ENCODE measurements around the gene SURF6.
"Not testable (repeated sequence)": the region's sequence is repeated elsewhere in the genome, so short reads cannot be mapped to it uniquely, and the experiment has no call there.

SURF6 gene

GRCh38 chr9:133322701-133323100 lies 13.3 kb downstream of the SURF6 start:
- DNase-seq = no peak

DNA sequence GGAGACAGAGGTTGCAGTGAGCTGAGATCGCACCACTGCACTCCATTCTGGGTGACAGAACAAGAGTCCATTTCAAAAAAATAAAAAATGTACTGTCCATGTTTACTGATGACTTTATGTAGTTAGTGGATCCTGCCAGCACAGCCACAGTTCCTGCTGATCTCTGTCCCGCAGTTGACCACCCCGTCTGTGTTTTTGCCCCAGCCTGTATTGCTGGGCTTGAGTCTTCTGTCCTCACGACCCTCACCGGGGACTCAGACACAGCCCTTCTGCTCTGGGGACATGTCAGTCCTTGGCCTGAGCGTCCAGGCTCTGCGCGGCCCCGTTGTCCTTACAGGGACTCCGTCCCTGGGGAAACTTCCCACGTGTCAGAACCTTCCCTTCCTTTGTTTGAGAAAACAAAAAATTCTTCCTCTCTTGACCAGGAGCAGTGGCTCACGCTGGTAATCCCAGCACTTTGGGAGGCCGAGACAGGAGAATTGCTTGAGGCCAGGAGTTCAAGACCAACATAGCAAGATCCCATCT lies 14.5 kb downstream of the SURF6 start:
- DNase-seq = no peak

DNA sequence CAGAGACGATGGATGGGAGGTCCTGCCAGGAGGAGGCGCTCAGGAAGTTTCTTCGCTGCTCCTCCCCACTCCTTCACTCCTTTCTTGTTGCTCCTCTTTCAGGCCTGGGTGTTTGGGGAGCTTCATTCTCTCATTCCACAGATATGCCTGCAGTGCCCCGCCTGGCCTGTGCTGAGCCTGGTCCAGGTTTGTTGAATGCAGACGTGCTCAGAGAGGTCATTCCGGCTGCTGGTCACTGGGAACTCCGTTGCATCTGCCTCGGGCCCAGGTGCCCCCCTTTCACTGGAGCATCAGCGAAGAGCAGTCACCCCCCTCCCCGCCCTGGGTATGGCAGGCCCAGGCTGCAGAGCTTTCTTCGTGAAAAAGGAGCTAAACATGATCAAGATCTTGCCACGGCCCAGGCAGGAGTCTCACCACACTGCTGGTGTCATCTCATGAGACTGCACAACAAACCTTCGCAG lies 15.5 kb downstream of the SURF6 start:
- no peak for DNase-seq

GRCh38 chr9:133317551-133317950 lies 18.4 kb downstream of the SURF6 start:
- not testable (repeated sequence) for DNase-seq

- no peak for DNase-seq
These were observed 20.0 kb downstream of the SURF6 start for GRCh38 chr9:133315997-133316396.

DNA sequence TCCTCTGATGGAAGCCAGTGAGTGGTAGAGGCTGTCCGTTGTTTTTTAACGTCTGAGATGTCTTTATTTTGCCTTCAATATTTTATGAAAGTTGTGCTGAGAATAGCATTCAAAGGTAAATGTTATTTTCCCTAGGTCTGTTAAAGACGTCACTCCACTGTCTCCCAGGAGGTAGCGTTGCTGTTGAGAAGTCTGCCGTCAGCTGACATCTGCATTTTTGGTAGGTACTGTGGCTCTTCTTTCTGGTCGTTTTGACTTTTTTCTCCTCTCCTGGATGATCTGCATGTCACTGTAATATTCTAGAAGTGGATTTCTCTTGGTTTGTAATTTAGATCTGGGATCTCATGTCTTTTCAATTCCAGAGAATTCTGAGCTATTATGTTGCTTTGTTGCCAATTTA lies 26.4 kb downstream of the SURF6 start:
- DNase-seq = no peak

GRCh38 chr9:133307301-133307700 lies 28.7 kb downstream of the SURF6 start:
- DNase-seq = no peak

DNA sequence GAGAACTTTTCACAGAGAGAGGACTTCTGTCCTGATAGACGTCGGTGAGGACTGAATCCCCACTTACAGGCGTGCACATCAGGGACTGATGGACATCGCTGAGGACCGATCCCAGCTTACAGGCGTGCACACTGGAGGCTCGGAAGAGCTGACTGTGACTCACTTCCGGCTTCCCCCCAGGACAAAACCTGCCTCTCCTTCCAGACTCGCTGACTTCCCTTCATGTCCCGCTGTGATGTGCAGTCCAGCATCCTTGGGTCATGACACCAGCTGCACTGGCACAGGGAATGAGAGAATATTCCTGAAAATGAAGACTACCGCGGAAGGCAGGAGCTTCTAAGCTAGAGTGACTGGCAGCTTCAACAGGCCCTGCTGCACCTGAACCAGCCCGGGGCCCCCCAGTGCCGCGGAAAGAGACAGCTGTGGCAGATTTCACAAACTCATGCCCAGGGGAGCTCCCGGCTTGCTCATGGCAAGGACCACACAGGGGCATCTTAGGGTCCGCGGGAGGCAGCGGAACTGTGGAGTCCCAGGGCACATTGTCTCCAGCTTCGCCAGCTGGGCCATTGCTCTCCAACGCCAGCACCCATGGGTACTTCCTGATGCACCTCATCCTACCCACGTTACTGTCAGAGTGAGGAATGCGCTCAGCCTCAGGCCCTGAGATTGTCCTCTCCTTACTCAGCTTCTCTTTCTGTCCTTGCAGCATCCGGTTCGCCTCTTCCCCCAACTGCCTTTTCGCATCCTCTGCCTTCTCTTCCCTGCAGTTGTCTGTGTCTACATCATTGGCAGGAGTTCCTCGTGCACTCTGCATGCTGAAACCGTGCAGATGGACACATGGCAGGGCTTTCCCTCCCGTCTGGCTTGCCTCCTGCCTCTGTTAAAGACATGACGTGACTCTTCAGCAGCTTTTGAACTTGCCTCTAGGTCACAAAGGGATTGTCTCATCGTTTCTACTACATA lies 29.5 kb downstream of the SURF6 start:
- DNase-seq = no peak

DNA sequence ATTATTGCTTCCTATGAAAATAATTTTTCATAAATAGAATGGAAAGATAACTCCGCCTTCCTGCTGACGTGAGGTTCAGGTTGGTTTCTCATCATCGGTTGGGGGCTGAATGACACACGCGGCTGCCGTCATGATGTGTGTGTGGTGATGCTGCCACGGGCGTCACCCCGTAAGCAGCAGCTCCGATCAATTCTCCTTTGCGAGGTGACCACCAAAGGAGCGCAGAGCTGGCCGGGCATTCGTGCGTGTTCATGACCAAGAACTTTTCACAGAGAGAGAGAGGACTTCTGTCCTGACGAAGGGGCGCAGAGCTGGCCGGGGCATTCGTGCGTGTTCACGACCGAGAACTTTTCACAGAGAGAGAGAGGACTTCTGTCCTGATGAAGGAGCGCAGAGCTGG lies 30.3 kb downstream of the SURF6 start:
- no peak for DNase-seq

GRCh38 chr9:133304477-133305377 lies 31.3 kb downstream of the SURF6 start:
- no peak for DNase-seq

GRCh38 chr9:133304158-133304470 lies 31.9 kb downstream of the SURF6 start:
- DNase-seq = no peak

DNA sequence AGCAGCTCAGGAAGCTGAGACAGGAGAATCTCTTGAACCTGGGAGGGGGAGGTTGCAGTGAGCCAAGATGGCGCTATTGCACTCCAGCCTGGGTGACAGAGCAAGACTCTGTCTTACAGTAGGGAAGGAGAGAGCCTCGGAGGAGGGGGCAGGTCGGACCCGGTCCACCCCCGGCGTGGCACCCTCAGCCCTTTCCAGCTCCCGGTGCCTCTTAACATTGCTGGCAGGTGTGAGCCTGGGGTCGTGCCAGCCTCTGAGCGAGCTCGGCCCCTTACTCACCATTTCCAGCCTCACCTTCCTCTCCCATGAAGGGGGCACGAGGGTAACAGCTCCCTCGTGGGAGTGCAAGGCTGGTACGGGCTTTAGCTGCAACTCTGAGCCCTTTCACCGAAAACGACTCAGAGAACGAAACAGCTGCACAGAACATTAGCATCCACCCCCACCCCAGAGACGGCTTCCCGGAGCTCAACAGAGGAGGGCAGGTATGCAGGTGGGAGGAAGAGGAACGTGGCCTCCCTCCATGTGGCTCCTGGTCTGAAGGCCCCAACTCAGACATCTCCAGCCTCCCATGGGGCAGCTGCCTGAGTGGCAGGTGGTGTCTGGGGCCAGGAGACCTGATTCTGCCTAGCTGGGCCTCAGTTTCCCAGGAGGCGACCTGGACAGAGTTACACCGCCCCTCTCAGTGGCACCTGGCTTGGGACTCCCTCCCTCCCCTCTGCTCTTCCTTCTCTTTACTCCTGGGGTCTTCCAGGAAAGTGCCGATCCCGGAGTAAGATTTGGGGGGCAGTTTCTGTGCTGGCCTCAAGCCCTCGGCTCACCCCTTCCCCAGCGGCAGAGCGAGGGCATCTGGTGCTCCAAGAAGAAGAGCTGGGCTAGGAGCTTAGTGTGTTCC lies 32.5 kb downstream of the SURF6 start:
- DNase-seq = no peak

GRCh38 chr9:133301253-133302230 lies 34.4 kb downstream of the SURF6 start:
- no peak for DNase-seq

GRCh38 chr9:133299996-133300395 lies 36.0 kb downstream of the SURF6 start:
- DNase-seq = not testable (repeated sequence)

DNA sequence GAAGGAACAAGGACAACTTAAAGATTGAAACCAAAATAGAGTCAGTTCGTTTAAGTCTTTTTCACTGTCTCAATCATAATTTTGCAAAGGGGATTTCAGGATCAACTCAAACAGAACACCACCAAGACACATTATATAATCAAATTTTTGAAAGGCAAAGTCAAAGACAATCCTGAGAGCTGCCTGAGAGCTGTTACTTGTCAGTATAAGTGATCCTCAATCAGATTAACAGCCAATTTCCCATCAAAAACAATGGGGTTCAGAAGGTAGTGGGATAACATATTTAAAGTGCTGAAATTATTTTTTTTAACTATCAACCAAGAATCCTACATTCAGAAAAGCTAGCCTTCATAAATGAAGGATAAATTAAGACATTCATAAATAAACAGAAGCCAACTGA lies 41.7 kb downstream of the SURF6 start:
- no peak for DNase-seq

- DNase-seq = no peak
These were observed 45.2 kb downstream of the SURF6 start for GRCh38 chr9:133290751-133291302.

GRCh38 chr9:133286523-133286922 lies 49.5 kb downstream of the SURF6 start:
- no peak for DNase-seq

- DNase-seq = no peak
These were observed 50.7 kb downstream of the SURF6 start for GRCh38 chr9:133285252-133285775.

- DNase-seq = no peak
These were observed 51.6 kb downstream of the SURF6 start for GRCh38 chr9:133284362-133284761.

- not testable (repeated sequence) for DNase-seq
These were observed 52.5 kb downstream of the SURF6 start for GRCh38 chr9:133283255-133284032.
